ENCODE measurements around the gene NRP2. TPM values are rescaled to one million over a fixed set of nuclear protein-coding genes. Genes with fewer than 3 reads are reported as not detected.

NRP2 gene
- total RNA-seq, 5 donors from 2014 or later (not counting 1 experiment from before 2014, with no cell fraction given) = 0.85 to 1.1 (median 0.93) TPM; not detected in 2

DNA sequence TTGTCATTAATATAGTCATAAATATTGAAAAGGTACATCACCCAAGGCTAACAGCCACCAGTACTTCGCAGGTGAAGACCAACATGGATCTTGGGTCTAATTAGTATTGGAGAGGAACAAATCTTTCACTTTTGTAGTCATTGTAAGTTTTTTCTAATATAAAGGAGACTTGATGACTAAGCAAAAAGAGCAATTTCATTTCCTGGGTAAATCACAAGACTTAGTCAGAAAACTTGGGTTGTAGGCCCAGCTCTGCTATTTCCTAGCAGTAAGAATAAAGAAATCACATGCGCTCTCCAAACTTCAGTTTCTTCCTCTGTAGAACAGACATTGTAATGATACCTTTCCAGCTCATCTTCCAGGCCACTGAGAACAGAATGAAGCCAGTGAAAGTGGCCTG lies 40.9 kb downstream of the NRP2 start:
- ChIA-PET CTCF (no interaction called here), POLR2A (no interaction called here)
- Histone ChIP-seq H3K4me1 (ENCODE audit: control insufficient read depth in 1 of 2, extremely low read depth in 1 of 2, insufficient read depth in 2 of 2, low read length in 2 of 2) (no peaks in the 10 kb centered on the region), H3K27me3 (replicated peaks in 1 of 2; ENCODE audit: control insufficient read depth in 2 of 2, extremely low read depth in 1 of 2, insufficient read depth in 2 of 2, low read length in 1 of 2) (no peaks in the 10 kb centered on the region), H3K36me3 (ENCODE audit: control insufficient read depth in 2 of 2, extremely low read depth in 1 of 2, insufficient read depth in 1 of 2, low read length in 1 of 2) (no peaks in the 10 kb centered on the region), H3K9me3 (no peaks in the 10 kb centered on the region), H3K4me3 (ENCODE audit: control insufficient read depth in 1 of 2, extremely low read depth in 1 of 2, low read length in 1 of 2) (no peak overlapping the region), H3K27ac (ENCODE audit: low read length) (no peak overlapping the region)
- no peak for ATAC-seq (replicated peaks in 1 of 4)
- Mint-ChIP-seq H3K9me3 (no peaks in the 10 kb centered on the region), H3K4me3 (no peak overlapping the region), H3K36me3 (no peaks in the 10 kb centered on the region), H3K27ac (no peak overlapping the region), H3K27me3 (peaks cover 0 to 2% of the 10 kb centered on the region in 2 donors), H3K4me1 (no peaks in the 10 kb centered on the region)
- DNase-seq = no peak
- WGBS (ENCODE audit: insufficient coverage) = no CpG with 5 or more reads among the region's 2 CpGs

DNA sequence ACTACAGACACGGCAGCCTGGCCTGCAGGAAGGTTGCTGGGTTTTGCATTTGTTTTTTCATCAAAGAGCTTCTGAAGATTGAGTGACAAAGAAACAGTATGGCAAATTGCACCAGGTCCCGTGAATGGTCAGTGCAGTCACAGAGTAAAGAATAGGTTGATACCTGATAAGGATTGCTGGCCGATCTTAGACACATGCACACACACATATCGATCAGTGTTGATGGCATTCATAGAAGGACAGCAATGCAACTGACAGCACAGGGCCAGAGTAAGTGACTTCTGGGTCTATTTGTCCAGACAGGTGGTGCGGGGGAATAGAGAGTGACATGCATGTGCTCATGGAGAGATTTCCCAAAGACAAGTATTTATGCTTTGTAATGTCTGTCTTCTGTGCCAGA lies 42.8 kb downstream of the NRP2 start:
- 95% methylated on average over 3 of the region's 5 CpGs for WGBS (ENCODE audit: insufficient coverage)
- Histone ChIP-seq H3K4me1 (ENCODE audit: control insufficient read depth in 1 of 2, extremely low read depth in 1 of 2, insufficient read depth in 2 of 2, low read length in 2 of 2) (no peaks in the 10 kb centered on the region), H3K27ac (ENCODE audit: low read length) (no peak overlapping the region), H3K4me3 (ENCODE audit: control insufficient read depth in 1 of 2, extremely low read depth in 1 of 2, low read length in 1 of 2) (no peak overlapping the region), H3K9me3 (no peaks in the 10 kb centered on the region), H3K36me3 (ENCODE audit: control insufficient read depth in 2 of 2, extremely low read depth in 1 of 2, insufficient read depth in 1 of 2, low read length in 1 of 2) (no peaks in the 10 kb centered on the region), H3K27me3 (replicated peaks in 1 of 2; ENCODE audit: control insufficient read depth in 2 of 2, extremely low read depth in 1 of 2, insufficient read depth in 2 of 2, low read length in 1 of 2) (no peaks in the 10 kb centered on the region)
- Mint-ChIP-seq H3K36me3 (no peaks in the 10 kb centered on the region), H3K4me3 (no peak overlapping the region), H3K27ac (no peak overlapping the region), H3K27me3 (peaks cover 0 to 5% of the 10 kb centered on the region in 2 donors), H3K9me3 (no peaks in the 10 kb centered on the region), H3K4me1 (no peaks in the 10 kb centered on the region)
- DNase-seq (no peak), ATAC-seq (replicated peaks in 1 of 4) (no peak)
- ChIA-PET POLR2A (no interaction called here), CTCF (no interaction called here)

- CTCF ChIA-PET = no interaction called here
These were observed 44.2 kb downstream of the NRP2 start for GRCh38 chr2:205726506-205726905.

GRCh38 chr2:205727174-205727573 lies 44.9 kb downstream of the NRP2 start:
- CTCF ChIA-PET = no interaction called here
- H3K36me3 Mint-ChIP-seq = no peaks in the 10 kb centered on the region

More at GRCh38 chr2:205726506-205726905, 44.2 kb downstream of the NRP2 start:
- Mint-ChIP-seq H3K27ac (no peak overlapping the region), H3K27me3 (peaks cover 0 to 10% of the 10 kb centered on the region in 2 donors), H3K36me3 (no peaks in the 10 kb centered on the region), H3K4me1 (no peaks in the 10 kb centered on the region), H3K4me3 (no peak overlapping the region), H3K9me3 (no peaks in the 10 kb centered on the region)
- no peaks in the 10 kb centered on the region for H3K9me3 ChIP-seq
- WGBS (ENCODE audit: insufficient coverage) = 79% methylated on average over 3 of the region's 4 CpGs
- POLR2A ChIA-PET = no interaction called here
- no peak overlapping the region for H3K27ac ChIP-seq (ENCODE audit: low read length)
- ATAC-seq (replicated peaks in 1 of 4) (no peak), DNase-seq (no peak)
- H3K4me3 ChIP-seq (ENCODE audit: control insufficient read depth in 1 of 2, extremely low read depth in 1 of 2, low read length in 1 of 2) = no peak overlapping the region
- H3K4me1 ChIP-seq (ENCODE audit: control insufficient read depth in 1 of 2, extremely low read depth in 1 of 2, insufficient read depth in 2 of 2, low read length in 2 of 2) = no peaks in the 10 kb centered on the region
- no peaks in the 10 kb centered on the region for H3K36me3 ChIP-seq (ENCODE audit: control insufficient read depth in 2 of 2, extremely low read depth in 1 of 2, insufficient read depth in 1 of 2, low read length in 1 of 2)
- H3K27me3 ChIP-seq (replicated peaks in 1 of 2; ENCODE audit: control insufficient read depth in 2 of 2, extremely low read depth in 1 of 2, insufficient read depth in 2 of 2, low read length in 1 of 2) = no peaks in the 10 kb centered on the region

DNA sequence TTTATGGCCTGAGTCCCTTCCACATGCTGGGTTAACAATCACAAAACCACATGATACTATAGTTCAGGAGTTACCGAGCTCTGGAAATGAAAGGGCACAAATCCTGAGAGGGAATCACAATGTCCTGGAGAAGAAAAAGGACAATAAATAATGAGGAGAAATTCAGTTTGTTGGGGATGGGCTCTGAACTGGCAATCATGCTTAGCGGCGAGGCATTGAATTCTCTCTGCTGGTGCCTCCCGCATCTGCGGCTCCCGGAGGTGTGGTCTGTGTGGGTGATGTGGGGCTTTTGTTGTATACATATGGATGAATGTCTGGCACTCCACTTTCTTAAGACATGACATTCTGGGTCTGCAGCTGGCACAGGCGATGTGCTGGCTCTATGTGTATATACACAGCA lies 46.1 kb downstream of the NRP2 start:
- 81% methylated on average over 3 of the region's 7 CpGs for WGBS (ENCODE audit: insufficient coverage)
- H3K27me3 ChIP-seq (replicated peaks in 1 of 2; ENCODE audit: control insufficient read depth in 2 of 2, extremely low read depth in 1 of 2, insufficient read depth in 2 of 2, low read length in 1 of 2) = peaks cover 0 to 3% of the 10 kb centered on the region in 2 experiments
- Mint-ChIP-seq H3K9me3 (no peaks in the 10 kb centered on the region), H3K4me1 (no peaks in the 10 kb centered on the region), H3K36me3 (no peaks in the 10 kb centered on the region), H3K27ac (no peak overlapping the region), H3K27me3 (peaks cover 0 to 10% of the 10 kb centered on the region in 2 donors), H3K4me3 (no peak overlapping the region)
- ATAC-seq (replicated peaks in 1 of 4) (no peak), DNase-seq (no peak)
- H3K9me3 ChIP-seq = no peaks in the 10 kb centered on the region
- CTCF ChIA-PET = no interaction called here
- no peak overlapping the region for H3K4me3 ChIP-seq (ENCODE audit: control insufficient read depth in 1 of 2, extremely low read depth in 1 of 2, low read length in 1 of 2)
- H3K36me3 ChIP-seq (ENCODE audit: control insufficient read depth in 2 of 2, extremely low read depth in 1 of 2, insufficient read depth in 1 of 2, low read length in 1 of 2) = no peaks in the 10 kb centered on the region
- no peaks in the 10 kb centered on the region for H3K4me1 ChIP-seq (ENCODE audit: control insufficient read depth in 1 of 2, extremely low read depth in 1 of 2, insufficient read depth in 2 of 2, low read length in 2 of 2)
- POLR2A ChIA-PET = no interaction called here
- H3K27ac ChIP-seq (ENCODE audit: low read length) = no peak overlapping the region

More at GRCh38 chr2:205727174-205727573, 44.9 kb downstream of the NRP2 start:
- Mint-ChIP-seq H3K27ac (no peak overlapping the region), H3K27me3 (peaks cover 0 to 10% of the 10 kb centered on the region in 2 donors), H3K9me3 (no peaks in the 10 kb centered on the region), H3K4me1 (no peaks in the 10 kb centered on the region), H3K4me3 (no peak overlapping the region)
- no peak for ATAC-seq (replicated peaks in 1 of 4)
- POLR2A ChIA-PET = no interaction called here
- no peaks in the 10 kb centered on the region for H3K36me3 ChIP-seq (ENCODE audit: control insufficient read depth in 2 of 2, extremely low read depth in 1 of 2, insufficient read depth in 1 of 2, low read length in 1 of 2)
- DNase-seq = no peak
- peaks cover 0 to 3% of the 10 kb centered on the region in 2 experiments for H3K27me3 ChIP-seq (replicated peaks in 1 of 2; ENCODE audit: control insufficient read depth in 2 of 2, extremely low read depth in 1 of 2, insufficient read depth in 2 of 2, low read length in 1 of 2)
- no peak overlapping the region for H3K4me3 ChIP-seq (ENCODE audit: control insufficient read depth in 1 of 2, extremely low read depth in 1 of 2, low read length in 1 of 2)
- H3K9me3 ChIP-seq = no peaks in the 10 kb centered on the region
- H3K4me1 ChIP-seq (ENCODE audit: control insufficient read depth in 1 of 2, extremely low read depth in 1 of 2, insufficient read depth in 2 of 2, low read length in 2 of 2) = no peaks in the 10 kb centered on the region
- WGBS (ENCODE audit: insufficient coverage) = 80% methylated on average over 1 of the region's 2 CpGs
- H3K27ac ChIP-seq (ENCODE audit: low read length) = no peak overlapping the region

DNA sequence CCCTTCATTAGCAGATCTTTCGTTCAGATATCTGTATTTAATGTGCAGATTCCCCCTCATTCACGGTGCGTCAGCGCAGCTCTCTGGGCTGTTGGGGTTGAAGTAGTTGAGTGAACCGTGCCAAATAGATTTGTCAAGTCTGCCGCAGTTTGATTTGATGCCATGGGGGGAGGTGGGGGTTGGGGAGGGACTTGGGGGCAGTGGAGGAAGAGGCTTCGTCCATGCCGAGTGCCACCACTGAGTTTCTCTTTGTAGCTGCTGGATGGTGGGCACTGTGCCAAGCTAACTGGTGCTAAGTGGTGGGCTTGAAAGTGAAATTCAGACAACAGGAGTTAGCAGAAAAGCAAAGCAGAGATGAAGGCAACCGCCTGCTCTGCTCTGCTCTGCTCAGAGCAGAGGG lies 47.9 kb downstream of the NRP2 start:
- Mint-ChIP-seq H3K9me3 (no peaks in the 10 kb centered on the region), H3K4me1 (no peaks in the 10 kb centered on the region), H3K4me3 (no peak overlapping the region), H3K36me3 (no peaks in the 10 kb centered on the region), H3K27me3 (peaks cover 3 to 14% of the 10 kb centered on the region in 2 donors), H3K27ac (no peak overlapping the region)
- no peak for ATAC-seq (replicated peaks in 1 of 4)
- Histone ChIP-seq H3K4me3 (ENCODE audit: control insufficient read depth in 1 of 2, extremely low read depth in 1 of 2, low read length in 1 of 2) (no peak overlapping the region), H3K27me3 (replicated peaks in 1 of 2; ENCODE audit: control insufficient read depth in 2 of 2, extremely low read depth in 1 of 2, insufficient read depth in 2 of 2, low read length in 1 of 2) (peaks cover 0 to 3% of the 10 kb centered on the region in 2 experiments), H3K9me3 (no peaks in the 10 kb centered on the region), H3K36me3 (ENCODE audit: control insufficient read depth in 2 of 2, extremely low read depth in 1 of 2, insufficient read depth in 1 of 2, low read length in 1 of 2) (no peaks in the 10 kb centered on the region), H3K27ac (ENCODE audit: low read length) (no peak overlapping the region), H3K4me1 (ENCODE audit: control insufficient read depth in 1 of 2, extremely low read depth in 1 of 2, insufficient read depth in 2 of 2, low read length in 2 of 2) (no peaks in the 10 kb centered on the region)
- 63% methylated on average over 6 of the region's 9 CpGs for WGBS (ENCODE audit: insufficient coverage)
- CTCF ChIA-PET = no interaction called here
- no peak for DNase-seq
- POLR2A ChIA-PET = no interaction called here

Measured in T-cell (primary cell).